Measurements from ENCODE around the gene SERPINH1.

DNA sequence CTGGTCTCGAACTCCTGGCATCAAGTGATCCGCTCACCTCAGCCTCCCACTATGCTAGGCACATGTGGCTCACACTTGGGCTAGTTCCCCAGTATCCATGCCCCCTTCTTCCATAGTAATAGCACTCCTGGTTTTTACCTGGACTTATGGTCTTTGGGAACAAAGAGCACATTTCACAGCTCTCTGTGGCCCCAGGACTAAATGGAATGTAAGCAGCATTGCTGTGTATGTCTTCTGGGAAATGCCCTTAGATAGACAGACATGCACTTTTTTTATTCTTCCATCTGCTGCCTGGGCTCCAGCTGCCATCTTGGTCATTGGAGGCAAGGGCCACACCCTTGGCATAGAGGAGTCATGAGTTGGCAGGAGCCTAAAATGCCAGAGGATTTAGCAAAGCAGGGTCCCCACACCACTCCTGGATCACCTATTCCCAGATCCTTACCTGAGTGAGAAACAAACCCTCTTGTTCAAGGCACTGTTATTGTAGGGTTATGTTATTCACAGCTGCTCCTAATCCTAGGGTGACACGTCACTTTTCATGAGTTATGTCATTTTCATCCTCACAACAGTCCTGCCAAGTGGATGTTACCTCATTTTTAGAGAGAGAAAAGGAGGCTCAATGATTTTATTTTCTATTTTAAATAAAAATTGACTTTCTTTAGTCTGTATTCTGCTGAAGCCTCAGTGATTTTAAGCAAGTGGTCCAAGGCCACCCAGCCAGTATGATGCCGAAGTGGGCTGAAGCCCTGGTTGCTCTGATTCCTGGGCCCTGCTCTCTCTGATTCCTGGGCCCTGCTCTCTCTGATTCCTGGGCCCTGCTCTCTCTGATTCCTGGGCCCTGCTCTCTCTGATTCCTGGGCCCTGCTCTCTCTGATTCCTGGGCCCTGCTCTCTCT lies 20.6 kb upstream of the SERPINH1 start:
- TF ChIP-seq, protein P1, sequence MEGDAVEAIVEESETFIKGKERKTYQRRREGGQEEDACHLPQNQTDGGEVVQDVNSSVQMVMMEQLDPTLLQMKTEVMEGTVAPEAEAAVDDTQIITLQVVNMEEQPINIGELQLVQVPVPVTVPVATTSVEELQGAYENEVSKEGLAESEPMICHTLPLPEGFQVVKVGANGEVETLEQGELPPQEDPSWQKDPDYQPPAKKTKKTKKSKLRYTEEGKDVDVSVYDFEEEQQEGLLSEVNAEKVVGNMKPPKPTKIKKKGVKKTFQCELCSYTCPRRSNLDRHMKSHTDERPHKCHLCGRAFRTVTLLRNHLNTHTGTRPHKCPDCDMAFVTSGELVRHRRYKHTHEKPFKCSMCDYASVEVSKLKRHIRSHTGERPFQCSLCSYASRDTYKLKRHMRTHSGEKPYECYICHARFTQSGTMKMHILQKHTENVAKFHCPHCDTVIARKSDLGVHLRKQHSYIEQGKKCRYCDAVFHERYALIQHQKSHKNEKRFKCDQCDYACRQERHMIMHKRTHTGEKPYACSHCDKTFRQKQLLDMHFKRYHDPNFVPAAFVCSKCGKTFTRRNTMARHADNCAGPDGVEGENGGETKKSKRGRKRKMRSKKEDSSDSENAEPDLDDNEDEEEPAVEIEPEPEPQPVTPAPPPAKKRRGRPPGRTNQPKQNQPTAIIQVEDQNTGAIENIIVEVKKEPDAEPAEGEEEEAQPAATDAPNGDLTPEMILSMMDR (IDR thresholded peaks at IDR 0.05): no peak
- no peak for TF ChIP-seq POLR2AphosphoS5 (IDR thresholded peaks at IDR 0.05; ENCODE audit: low read depth, low read length)
- TF ChIP-seq, protein P2, sequence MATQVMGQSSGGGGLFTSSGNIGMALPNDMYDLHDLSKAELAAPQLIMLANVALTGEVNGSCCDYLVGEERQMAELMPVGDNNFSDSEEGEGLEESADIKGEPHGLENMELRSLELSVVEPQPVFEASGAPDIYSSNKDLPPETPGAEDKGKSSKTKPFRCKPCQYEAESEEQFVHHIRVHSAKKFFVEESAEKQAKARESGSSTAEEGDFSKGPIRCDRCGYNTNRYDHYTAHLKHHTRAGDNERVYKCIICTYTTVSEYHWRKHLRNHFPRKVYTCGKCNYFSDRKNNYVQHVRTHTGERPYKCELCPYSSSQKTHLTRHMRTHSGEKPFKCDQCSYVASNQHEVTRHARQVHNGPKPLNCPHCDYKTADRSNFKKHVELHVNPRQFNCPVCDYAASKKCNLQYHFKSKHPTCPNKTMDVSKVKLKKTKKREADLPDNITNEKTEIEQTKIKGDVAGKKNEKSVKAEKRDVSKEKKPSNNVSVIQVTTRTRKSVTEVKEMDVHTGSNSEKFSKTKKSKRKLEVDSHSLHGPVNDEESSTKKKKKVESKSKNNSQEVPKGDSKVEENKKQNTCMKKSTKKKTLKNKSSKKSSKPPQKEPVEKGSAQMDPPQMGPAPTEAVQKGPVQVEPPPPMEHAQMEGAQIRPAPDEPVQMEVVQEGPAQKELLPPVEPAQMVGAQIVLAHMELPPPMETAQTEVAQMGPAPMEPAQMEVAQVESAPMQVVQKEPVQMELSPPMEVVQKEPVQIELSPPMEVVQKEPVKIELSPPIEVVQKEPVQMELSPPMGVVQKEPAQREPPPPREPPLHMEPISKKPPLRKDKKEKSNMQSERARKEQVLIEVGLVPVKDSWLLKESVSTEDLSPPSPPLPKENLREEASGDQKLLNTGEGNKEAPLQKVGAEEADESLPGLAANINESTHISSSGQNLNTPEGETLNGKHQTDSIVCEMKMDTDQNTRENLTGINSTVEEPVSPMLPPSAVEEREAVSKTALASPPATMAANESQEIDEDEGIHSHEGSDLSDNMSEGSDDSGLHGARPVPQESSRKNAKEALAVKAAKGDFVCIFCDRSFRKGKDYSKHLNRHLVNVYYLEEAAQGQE (IDR thresholded peaks at IDR 0.05; ENCODE audit: insufficient read depth in 1 of 2, low read depth in 2 of 2, low read length in 1 of 2): no peak
